ENCODE data around the gene TBC1D19.
"Not testable (repeated sequence)": the region's sequence is repeated elsewhere in the genome, so short reads cannot be mapped to it uniquely, and the experiment has no call there.

The TBC1D19 gene

DNA sequence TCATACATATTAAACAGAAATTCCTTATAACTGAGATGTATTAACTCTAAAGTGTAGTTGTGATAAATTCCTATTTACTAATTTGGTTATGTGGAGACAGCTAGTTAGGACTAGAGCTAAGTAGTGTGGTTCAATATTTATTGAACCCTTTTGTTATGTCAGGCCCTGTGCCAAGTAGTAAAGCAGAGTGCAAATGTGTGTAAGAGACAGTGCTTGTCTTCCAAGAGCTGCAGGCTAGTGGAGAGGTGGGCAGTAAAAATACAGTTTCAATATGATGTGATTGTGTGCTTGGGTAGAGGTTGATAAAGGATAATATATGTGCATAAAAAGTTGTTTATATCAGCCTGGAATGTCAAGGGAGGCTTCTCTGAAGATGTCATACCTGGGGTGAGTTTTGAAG is 80.0 kb downstream of the TBC1D19 start:
- TF ChIP-seq, protein P1, sequence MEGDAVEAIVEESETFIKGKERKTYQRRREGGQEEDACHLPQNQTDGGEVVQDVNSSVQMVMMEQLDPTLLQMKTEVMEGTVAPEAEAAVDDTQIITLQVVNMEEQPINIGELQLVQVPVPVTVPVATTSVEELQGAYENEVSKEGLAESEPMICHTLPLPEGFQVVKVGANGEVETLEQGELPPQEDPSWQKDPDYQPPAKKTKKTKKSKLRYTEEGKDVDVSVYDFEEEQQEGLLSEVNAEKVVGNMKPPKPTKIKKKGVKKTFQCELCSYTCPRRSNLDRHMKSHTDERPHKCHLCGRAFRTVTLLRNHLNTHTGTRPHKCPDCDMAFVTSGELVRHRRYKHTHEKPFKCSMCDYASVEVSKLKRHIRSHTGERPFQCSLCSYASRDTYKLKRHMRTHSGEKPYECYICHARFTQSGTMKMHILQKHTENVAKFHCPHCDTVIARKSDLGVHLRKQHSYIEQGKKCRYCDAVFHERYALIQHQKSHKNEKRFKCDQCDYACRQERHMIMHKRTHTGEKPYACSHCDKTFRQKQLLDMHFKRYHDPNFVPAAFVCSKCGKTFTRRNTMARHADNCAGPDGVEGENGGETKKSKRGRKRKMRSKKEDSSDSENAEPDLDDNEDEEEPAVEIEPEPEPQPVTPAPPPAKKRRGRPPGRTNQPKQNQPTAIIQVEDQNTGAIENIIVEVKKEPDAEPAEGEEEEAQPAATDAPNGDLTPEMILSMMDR (conservative IDR thresholded peaks at IDR 0.05; ENCODE audit: control insufficient read depth, insufficient read depth, low read depth, low read length), result no peak
- H3K4me3 ChIP-seq (ENCODE audit: control insufficient read depth, low read depth, low read length), result no peak overlapping the region
- no peak for DNase-seq (ENCODE audit: low read depth)

DNA sequence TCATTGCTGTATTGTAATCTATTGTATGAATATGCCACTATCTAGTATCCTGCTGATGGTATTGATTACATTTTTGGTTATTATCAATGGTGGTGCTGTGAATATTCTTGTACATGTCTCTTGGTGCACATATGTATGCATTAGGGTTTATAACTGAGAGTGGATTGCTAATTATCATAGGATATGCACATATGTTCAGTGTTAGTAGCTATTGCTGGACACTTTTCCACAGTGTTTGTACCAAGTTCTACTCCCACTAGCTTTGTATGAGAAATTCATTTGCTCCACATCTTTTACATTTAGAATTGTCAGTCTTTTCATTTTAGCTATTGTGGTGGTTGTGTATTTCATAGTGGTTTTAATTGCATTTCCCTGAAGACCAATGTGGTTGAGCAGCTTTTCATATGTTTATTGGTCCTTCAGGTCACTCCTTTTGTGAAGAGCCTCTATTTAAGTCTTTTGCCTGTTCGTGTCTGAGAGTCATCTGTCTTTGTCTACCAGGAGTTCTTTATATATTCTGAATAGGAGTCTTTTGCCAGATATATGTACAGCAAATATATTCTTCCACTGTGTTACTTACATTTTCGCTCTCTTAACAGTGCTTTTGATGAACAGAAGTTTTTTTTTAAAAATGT is 87.1 kb downstream of the TBC1D19 start:
- no peak for DNase-seq (ENCODE audit: low read depth)
- TF ChIP-seq, protein P1 (conservative IDR thresholded peaks at IDR 0.05; ENCODE audit: control insufficient read depth, insufficient read depth, low read depth, low read length), result no peak
- no peak overlapping the region for H3K4me3 ChIP-seq (ENCODE audit: control insufficient read depth, low read depth, low read length)

DNA sequence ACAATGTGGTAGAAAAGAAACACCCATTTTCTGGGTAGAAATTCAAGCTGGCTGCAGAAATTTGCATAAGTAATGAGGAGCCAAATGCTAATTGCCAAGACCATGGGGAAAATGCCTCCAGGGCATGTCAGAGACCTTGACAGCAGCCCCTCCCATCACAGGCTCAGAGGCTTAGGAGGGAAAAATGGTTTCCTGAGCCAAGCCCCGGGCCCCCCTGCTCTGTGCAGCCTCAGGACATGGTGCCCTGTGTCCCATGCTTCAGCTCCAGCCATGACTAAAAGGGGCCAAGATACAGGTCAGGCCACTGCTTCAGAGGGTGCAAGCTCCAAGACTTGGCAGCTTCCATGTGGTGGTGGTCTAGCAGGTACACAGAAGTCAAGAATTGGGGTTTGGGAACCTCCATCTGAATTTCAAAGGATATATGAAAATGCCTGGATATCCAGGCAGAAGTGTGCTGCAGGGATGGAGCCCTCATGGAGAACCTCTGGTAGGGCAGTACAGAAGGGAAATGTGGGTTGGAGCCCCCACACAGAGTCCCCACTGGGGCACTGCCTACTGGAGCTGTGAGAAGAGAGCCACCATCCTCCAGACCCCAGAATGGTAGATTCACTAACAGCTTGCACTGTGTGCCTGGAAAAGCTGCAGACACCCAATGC is 95.3 kb downstream of the TBC1D19 start:
- H3K4me3 ChIP-seq (ENCODE audit: control insufficient read depth, low read depth, low read length); DNase-seq (ENCODE audit: low read depth): not testable (repeated sequence)

DNA sequence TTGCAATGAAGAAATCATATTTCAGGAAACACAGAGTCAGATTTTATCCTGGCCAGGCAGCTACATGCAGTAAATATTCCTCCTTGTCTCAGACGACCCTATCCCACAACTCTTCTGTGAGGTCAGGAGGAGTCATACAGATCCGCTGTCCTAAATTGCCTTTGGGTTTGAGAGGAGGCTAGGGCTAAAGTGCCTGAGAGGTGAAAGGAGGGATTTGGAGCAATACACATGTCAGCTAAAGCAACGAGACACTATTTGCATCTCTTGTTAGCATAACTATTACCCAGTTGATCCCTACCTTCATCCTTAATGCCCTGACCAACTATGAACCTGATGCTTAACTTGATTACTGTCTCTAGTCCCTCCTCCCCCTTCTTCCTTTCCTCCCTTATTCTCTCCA is 98.6 kb downstream of the TBC1D19 start:
- no peak overlapping the region for H3K4me3 ChIP-seq (ENCODE audit: control insufficient read depth, low read depth, low read length)
- DNase-seq (ENCODE audit: low read depth), result no peak
- TF ChIP-seq, protein P1 (conservative IDR thresholded peaks at IDR 0.05; ENCODE audit: control insufficient read depth, insufficient read depth, low read depth, low read length), result no peak

DNA sequence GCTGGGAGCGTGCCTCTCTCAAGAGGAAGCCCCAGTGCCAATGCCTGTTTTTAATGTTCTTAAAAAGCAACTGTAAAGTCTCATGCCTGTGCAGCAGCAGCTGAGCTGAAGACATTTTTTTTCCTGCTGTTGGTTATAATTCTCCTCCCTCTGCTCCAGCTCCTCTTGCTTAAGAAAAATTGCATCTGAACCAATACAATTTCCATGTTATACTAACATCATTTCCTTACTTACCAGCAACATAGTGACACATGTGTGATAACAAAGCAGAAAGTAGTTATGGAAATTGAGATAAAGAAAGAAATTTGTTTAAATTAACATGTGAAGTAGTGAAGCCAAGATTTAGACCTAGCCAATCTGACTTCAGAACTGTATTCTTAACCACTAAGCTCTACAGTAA is 101.4 kb downstream of the TBC1D19 start:
- H3K4me3 ChIP-seq (ENCODE audit: control insufficient read depth, low read depth, low read length), result no peak overlapping the region
- DNase-seq (ENCODE audit: low read depth), result no peak
- TF ChIP-seq, protein P1 (conservative IDR thresholded peaks at IDR 0.05; ENCODE audit: control insufficient read depth, insufficient read depth, low read depth, low read length), result no peak

DNA sequence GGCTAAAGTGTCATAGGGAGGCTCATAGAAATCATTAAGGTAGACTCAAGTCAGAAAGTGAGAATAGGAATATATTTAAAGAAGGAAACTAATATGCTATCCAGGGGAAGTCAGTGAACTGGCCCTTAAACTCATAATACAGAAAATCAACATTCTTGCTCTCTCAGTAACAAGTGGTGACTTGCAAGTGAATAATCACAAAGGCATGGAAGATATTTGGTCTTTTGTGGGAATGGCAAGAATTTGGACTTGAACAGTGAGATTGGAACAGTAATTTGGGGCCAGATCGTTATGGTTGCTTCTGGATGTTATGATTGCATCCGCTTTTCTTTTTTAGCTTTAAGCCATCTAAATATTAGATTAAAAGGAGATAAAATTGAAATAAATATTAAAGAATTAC is 103.8 kb downstream of the TBC1D19 start:
- no peak overlapping the region for H3K4me3 ChIP-seq (ENCODE audit: control insufficient read depth, low read depth, low read length)
- DNase-seq (ENCODE audit: low read depth), result peak; percentile 68
- TF ChIP-seq, protein P1 (conservative IDR thresholded peaks at IDR 0.05; ENCODE audit: control insufficient read depth, insufficient read depth, low read depth, low read length), result no peak

DNA sequence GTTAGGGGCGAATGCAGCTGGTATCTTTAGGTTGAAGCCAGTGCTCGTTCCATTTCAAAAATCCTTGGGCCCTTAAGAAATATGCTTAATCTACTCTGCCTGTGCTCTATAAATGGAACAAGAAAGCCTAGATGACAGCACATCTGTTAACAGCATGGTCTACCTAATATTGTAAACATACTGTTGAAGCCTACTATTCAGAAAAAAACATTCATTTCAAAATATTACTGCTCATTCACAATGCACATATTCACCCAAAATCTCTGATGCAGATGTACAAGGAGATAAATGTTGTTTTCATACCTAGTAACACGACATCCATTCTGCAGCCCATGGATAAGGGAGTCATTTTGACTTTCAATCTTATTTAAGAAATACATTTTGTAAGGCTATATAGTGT is 106.6 kb downstream of the TBC1D19 start:
- TF ChIP-seq, protein P1 (conservative IDR thresholded peaks at IDR 0.05; ENCODE audit: control insufficient read depth, insufficient read depth, low read depth, low read length), result no peak

More for the DNA sequence above, 106.6 kb downstream of the TBC1D19 start:
- no peak for DNase-seq (ENCODE audit: low read depth)
- no peak overlapping the region for H3K4me3 ChIP-seq (ENCODE audit: control insufficient read depth, low read depth, low read length)

Measured in fibroblast of mammary gland (primary cell).